ENCODE results near the gene RBM6. TPM values are rescaled to one million over a fixed set of nuclear protein-coding genes. Genes with fewer than 3 reads are reported as not detected.

Gene RBM6
- total and polyA plus RNA-seq, 2 experiments from 2014 or later = 66.6 to 97.6 TPM

Other genes with a start within 250 kb of the RBM6 start
- gene AMIGO3, start 220.5 kb upstream of the RBM6 start, total RNA-seq (2014; rRNA removed; shearing (Covaris generic)) = 8.2 and 10.4 TPM in 2 replicates
- 2.9 and 3.5 TPM in 2 replicates for gene AMIGO3, start 220.5 kb upstream of the RBM6 start, polyA plus RNA-seq (2016; fragmentation: Nextera tagmentation; extraction: Ambion mirVana)
- 29.4 and 36.1 TPM in 2 replicates for gene GMPPB, start 216.2 kb upstream of the RBM6 start, total RNA-seq (2014; rRNA removed; shearing (Covaris generic))
- 7.8 and 10.2 TPM in 2 replicates for gene GMPPB, start 216.2 kb upstream of the RBM6 start, polyA plus RNA-seq (2016; fragmentation: Nextera tagmentation; extraction: Ambion mirVana)
- gene IP6K1, start 153.6 kb upstream of the RBM6 start, total RNA-seq (2014; rRNA removed; shearing (Covaris generic)) = 35.5 and 38.4 TPM in 2 replicates
- 8.3 and 10.7 TPM in 2 replicates for gene IP6K1, start 153.6 kb upstream of the RBM6 start, polyA plus RNA-seq (2016; fragmentation: Nextera tagmentation; extraction: Ambion mirVana)
- gene CDHR4, start 140.3 kb upstream of the RBM6 start, total RNA-seq (2014; rRNA removed; shearing (Covaris generic)) = 0.24 TPM in 1 of 2 replicates, not detected in the other
- 0.26 and 0.28 TPM in 2 replicates for gene CDHR4, start 140.3 kb upstream of the RBM6 start, polyA plus RNA-seq (2016; fragmentation: Nextera tagmentation; extraction: Ambion mirVana)
- gene INKA1, start 136.9 kb upstream of the RBM6 start, total RNA-seq (2014; rRNA removed; shearing (Covaris generic)) = 4.0 and 4.9 TPM in 2 replicates
- 3.7 and 5.0 TPM in 2 replicates for gene INKA1, start 136.9 kb upstream of the RBM6 start, polyA plus RNA-seq (2016; fragmentation: Nextera tagmentation; extraction: Ambion mirVana)
- 0.14 and 0.50 TPM in 2 replicates for gene UBA7, start 126.2 kb upstream of the RBM6 start, total RNA-seq (2014; rRNA removed; shearing (Covaris generic))
- 0.40 and 0.50 TPM in 2 replicates for gene UBA7, start 126.2 kb upstream of the RBM6 start, polyA plus RNA-seq (2016; fragmentation: Nextera tagmentation; extraction: Ambion mirVana)
- gene TRAIP, start 83.6 kb upstream of the RBM6 start, total RNA-seq (2014; rRNA removed; shearing (Covaris generic)) = 13.4 and 15.3 TPM in 2 replicates
- 16.6 and 19.5 TPM in 2 replicates for gene TRAIP, start 83.6 kb upstream of the RBM6 start, polyA plus RNA-seq (2016; fragmentation: Nextera tagmentation; extraction: Ambion mirVana)
- gene CAMKV, start 70.2 kb upstream of the RBM6 start, total RNA-seq (2014; rRNA removed; shearing (Covaris generic)) = 80.1 and 83.0 TPM in 2 replicates
- gene CAMKV, start 70.2 kb upstream of the RBM6 start, polyA plus RNA-seq (2016; fragmentation: Nextera tagmentation; extraction: Ambion mirVana) = 32.7 and 38.3 TPM in 2 replicates
- 3.7 and 4.4 TPM in 2 replicates for gene MST1R, start 36.3 kb upstream of the RBM6 start, total RNA-seq (2014; rRNA removed; shearing (Covaris generic))
- gene MST1R, start 36.3 kb upstream of the RBM6 start, polyA plus RNA-seq (2016; fragmentation: Nextera tagmentation; extraction: Ambion mirVana) = 1.8 and 3.9 TPM in 2 replicates
- gene MON1A, start 10.3 kb upstream of the RBM6 start, total RNA-seq (2014; rRNA removed; shearing (Covaris generic)) = 12.1 and 13.3 TPM in 2 replicates
- 5.5 and 6.4 TPM in 2 replicates for gene MON1A, start 10.3 kb upstream of the RBM6 start, polyA plus RNA-seq (2016; fragmentation: Nextera tagmentation; extraction: Ambion mirVana)
- gene RBM5, start 148.8 kb downstream of the RBM6 start, total RNA-seq (2014; rRNA removed; shearing (Covaris generic)) = 111 and 130 TPM in 2 replicates
- 31.8 and 44.9 TPM in 2 replicates for gene RBM5, start 148.8 kb downstream of the RBM6 start, polyA plus RNA-seq (2016; fragmentation: Nextera tagmentation; extraction: Ambion mirVana)
- 32.6 and 67.6 TPM in 2 replicates for gene SEMA3F, start 215.2 kb downstream of the RBM6 start, total RNA-seq (2014; rRNA removed; shearing (Covaris generic))
- gene SEMA3F, start 215.2 kb downstream of the RBM6 start, polyA plus RNA-seq (2016; fragmentation: Nextera tagmentation; extraction: Ambion mirVana) = 2.3 and 2.8 TPM in 2 replicates

Measured in GM23338 (cell line).